Testis (tissue), 2 donors: ENCODE data around the gene SH3RF3.

Experiments used
- CTCF ChIP-seq, 3 experiments: fragments of 450-650 bp in 2 of 3; fragments of 200-600 bp in 1 of 3; sonication (generic) in 1 of 3; IDR thresholded peaks; one replicate each; pipeline ENCODE4 v1.5.1; 2016 to 2019; ENCODE audit warnings: antibody characterized with exemption in 3 of 3, mild to moderate bottlenecking in 2 of 3, moderate library complexity in 1 of 3
- POLR2A ChIP-seq: fragments of 450-650 bp; IDR thresholded peaks from one replicate; pipeline ENCODE4 v1.6.1; 2017; ENCODE audit warnings: antibody characterized with exemption, mild to moderate bottlenecking, moderate library complexity

GRCh38 chr2:109374548-109375130 lies 245.6 kb downstream of the SH3RF3 start:
- TF ChIP-seq CTCF (IDR thresholded peaks at IDR 0.05), result no peak
- no peak for TF ChIP-seq POLR2A
